Spleen (tissue), 7 donors: ENCODE measurements around the gene DEDD.

Experiments used
- CTCF ChIP-seq, 11 experiments: fragments of 200-600 bp in 7 of 11; fragments of 450-650 bp in 4 of 11; sonication (generic) in 4 of 11; IDR thresholded peaks in 8 of 11; conservative IDR thresholded peaks in 3 of 11; 1 replicate in 7 of 11; 2 replicates in 4 of 11; pipeline versions ENCODE4 v1.4.0 to v1.8.0; 2016 to 2021; ENCODE audit warnings: antibody characterized with exemption in 11 of 11, inconsistent platforms in 4 of 11, mild to moderate bottlenecking in 1 of 11
- POLR2A ChIP-seq, 3 donors: fragments of 450-650 bp; IDR thresholded peaks; one replicate each; pipeline ENCODE4 v1.5.1; 2017; ENCODE audit warnings: antibody characterized with exemption in 3 of 3, mild to moderate bottlenecking in 1 of 3
- POLR2AphosphoS5 ChIP-seq, 3 donors: sonication (generic); formaldehyde crosslinking; IDR thresholded peaks; one replicate each; pipeline ENCODE4 v1.5.1; 2017; ENCODE audit warnings: antibody characterized with exemption in 3 of 3
- donor health status: DM: no; HTN: no; CAD: no; lungs with moderate emphysema.
- donor health status: DM: no; HTN: no; CAD: no.
- donor health status: DM: no; HTN: no; CAD: no.

- TF ChIP-seq CTCF (IDR thresholded peaks at IDR 0.05 in 8 of 11, conservative IDR thresholded peaks at IDR 0.05 in 3 of 11) (no peak), POLR2AphosphoS5 (IDR thresholded peaks at IDR 0.05) (no peak), POLR2A (IDR thresholded peaks at IDR 0.05) (no peak)
Observed at GRCh38 chr1:161115132-161115711, 17.2 kb downstream of the DEDD start.
